Left renal pelvis (tissue), 4 donors: ENCODE data around the gene GPX6. TPM values are rescaled to one million over a fixed set of nuclear protein-coding genes. Genes with fewer than 3 reads are reported as not detected.
A peak's percentile ranks its signal among the peaks of the same experiment; 100 is the strongest.
"Not testable (repeated sequence)": the region's sequence is repeated elsewhere in the genome, so short reads cannot be mapped to it uniquely, and the experiment has no call there.

Experiments
- DNase-seq, 4 donors: peaks; one replicate each; pipeline ENCODE4 v3.0.0-alpha.2; 2013; ENCODE audit warnings: low read depth in 4 of 4, low spot score in 3 of 4
- polyA plus RNA-seq, 4 donors: library from polyadenylated mRNA; unstranded; fragments of 120-200 nt; gene quantifications; one replicate each; pipeline ENCODE4 v1.2.1, GENCODE V29; 2013; ENCODE audit not compliant: insufficient read length in 4 of 4

Gene GPX6
- not detected for polyA plus RNA-seq

GRCh38 chr6:28515676-28516075 lies at the start of gene GPX6:
Gene GPX6 (minus strand): TSS chr6:28515793. CDS start chr6:28515743, 50 bp downstream.
- no peak for DNase-seq

DNA sequence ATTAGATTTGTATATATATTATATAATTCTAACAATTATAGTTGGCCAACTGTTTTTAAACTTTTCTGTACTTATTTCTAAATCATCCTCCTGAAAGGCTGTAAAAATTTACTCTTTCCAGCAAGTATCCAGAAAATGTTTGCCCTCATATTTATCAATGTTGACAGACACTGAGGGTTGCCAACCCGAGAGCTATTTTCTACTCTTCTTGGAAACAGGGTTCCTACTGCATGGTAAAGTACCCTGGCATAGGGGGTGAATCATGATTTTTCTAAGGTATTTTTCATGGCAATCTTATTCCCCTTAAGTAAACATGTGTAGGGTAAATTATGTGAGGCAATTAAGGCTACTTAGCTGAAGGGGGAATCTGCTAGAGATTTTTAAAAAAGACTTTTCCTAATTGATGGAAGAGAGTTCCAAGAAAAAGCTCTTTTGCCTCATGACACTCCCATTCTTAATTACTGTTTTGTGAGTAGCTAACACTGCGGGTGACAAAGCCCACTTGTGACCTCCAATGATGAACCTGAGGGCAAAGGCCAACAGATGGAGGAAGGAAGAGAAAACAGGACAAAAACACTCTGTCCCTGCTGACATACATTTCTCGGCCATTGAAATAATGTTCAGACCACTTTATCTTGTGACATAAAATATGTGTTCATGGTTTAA lies 48.0 kb upstream of the GPX6 start:
- DNase-seq, result no peak

- no peak for DNase-seq
These were observed 43.0 kb upstream of the GPX6 start for GRCh38 chr6:28558629-28559028.

GRCh38 chr6:28555136-28555535 lies 39.5 kb upstream of the GPX6 start:
- DNase-seq, result no peak

GRCh38 chr6:28553986-28554881 lies 38.6 kb upstream of the GPX6 start:
- no peak for DNase-seq

- no peak for DNase-seq
These were observed 37.9 kb upstream of the GPX6 start for GRCh38 chr6:28553384-28553985.

- DNase-seq, result no peak
These were observed 36.5 kb upstream of the GPX6 start for GRCh38 chr6:28551891-28552666.

DNA sequence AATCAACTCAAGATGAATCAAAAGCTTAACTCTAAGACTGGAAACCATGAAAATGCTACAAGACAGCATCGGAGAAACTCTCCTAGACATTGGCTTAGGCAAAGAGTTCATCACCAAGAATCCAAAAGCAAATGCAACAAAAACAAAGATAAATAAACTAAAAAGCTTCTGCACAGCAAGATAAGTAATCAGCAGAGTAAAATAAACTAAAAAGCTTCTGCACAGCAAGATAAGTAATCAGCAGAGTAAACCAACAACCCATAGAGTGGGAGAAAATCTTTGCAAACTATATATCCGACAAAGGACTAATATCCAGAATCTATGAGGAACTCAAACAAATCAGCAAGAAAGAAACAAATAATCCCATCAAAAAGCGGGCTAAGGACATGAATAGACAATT lies 31.4 kb upstream of the GPX6 start:
- not testable (repeated sequence) for DNase-seq

DNA sequence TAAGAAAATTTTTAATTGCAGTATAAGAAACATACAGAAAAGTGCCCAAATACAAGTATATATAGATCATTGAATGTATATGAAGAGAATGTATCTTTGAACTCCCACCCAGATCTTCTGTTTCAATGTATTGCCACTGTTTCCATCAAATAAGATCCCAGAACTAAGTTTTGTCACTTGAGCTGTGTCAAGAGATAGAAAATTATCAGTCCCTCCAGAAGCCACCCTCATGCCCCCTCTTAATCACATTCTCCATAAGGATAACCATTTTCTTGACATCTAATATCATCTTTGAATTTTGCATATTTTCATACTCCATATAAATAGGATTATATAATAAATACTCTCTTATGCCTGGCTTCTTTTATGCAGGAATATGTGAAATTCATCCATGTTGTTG lies 30.4 kb upstream of the GPX6 start:
- DNase-seq, result no peak

DNA sequence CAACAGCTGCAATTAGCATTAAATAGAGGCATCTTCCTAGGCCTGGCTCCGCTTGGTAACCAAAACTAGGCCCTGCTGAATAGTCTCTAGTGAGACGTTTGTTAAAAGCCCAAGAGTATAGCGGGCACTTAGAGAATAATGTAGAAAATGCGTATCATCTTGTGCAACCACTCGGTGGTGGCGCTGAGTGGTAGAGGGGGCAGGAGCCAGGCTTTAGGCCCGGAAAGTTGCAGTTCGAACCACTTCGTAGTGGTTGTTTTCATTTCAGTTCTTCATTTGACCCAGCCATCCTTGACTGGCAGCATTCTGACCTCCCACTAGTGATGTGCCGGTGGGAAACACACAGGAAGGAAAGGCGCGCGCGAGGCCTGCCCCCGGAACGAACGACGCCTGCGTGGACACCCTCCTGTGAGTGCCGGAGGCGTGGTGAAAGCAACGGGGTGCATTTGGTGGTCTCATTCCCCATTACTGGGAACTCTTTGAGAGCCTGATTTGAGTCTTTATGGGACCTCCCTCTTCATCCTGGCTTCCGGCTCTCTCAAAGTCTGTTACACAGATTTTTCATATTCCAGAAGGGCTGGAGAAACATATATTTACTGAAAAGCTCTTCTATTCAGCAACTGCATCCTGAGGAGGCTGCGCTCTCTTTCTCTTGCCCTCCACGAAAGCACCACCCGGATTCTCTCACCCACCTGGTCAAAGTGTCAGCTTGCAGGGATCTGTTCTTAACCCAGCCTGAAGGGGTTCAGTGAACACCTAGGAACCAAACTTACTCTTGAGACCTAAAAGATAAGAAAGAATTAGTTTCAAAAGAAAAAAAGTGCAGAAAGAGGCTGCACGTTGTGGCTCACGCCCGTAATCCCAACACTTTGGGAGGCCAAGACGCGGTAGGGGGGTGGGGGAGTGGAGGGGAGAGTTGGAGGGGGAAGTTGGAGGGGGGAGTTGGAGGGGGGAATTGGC lies 28.3 kb upstream of the GPX6 start:
- peak in 1 of 4 donors; percentile 31 for DNase-seq

DNA sequence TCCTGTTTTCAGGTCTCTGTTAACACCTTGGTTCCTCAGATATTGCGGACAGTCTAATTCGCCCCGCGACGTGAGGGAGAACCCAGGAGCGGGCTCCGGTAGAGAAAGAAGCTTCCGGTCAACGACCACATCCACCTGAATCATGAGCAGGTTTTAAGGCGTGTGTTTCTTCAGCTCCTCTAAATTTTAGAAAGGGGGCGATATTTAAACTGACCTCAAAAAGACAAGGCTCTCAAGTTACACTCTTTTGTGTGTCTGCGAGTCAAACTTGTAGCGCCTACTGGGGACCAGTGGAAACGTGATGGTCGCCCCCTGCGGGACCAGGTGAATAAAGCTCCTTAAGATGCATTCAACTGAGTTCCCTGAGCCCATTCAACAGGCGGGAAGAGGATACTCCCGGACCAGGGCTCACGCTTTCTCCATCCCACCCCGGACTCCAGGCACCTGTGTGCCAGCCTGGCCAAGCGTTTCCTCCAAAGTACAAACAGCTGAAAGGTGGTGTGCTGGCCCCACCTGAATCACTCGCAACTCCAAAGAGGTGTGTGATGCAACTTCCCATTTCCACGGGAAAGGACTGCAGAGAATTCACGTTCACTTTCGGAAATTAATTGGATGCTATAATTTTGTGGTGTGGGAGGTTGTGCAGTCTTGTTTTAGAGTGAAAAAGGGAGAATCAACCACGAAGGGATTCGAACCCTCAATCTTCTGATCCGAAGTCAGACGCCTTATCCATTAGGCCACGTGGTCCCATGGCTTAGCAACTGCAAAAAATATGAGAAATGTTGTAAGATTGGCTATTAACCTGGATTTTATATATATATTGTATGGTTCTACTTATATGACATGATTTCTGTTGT lies 27.1 kb upstream of the GPX6 start:
- DNase-seq, result peak in 1 of 4 donors; percentile 50

- DNase-seq, result no peak
These were observed 26.4 kb upstream of the GPX6 start for GRCh38 chr6:28541996-28542395.

DNA sequence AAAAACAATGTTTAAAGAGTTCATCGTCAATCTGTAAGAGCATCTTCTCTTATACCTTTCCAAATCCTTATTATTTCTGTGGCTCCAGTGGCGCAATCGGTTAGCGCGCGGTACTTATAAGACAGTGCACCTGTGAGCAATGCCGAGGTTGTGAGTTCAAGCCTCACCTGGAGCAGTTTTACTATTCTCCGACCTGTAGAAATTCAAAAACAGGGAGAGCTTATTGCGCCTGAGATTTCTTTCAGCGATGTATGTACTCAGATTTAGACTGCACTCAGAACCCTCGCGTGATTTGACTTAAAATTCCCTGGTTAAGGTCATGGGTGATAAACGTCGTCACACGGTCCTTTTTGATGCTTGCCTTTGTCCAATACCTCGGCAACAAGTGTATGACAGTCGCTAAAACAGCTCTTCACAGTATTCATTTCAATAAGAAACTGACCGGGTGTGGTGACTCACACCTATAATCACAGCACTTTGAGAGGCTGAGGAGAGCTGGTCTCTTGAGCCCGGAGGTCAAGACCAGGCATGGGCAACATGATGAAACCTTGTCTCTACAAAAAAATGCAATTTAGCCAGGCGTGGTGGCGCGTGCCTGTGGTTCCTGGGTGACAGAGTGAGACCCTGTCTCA lies 22.0 kb upstream of the GPX6 start:
- DNase-seq, result no peak

- DNase-seq, result no peak
These were observed 21.5 kb upstream of the GPX6 start for GRCh38 chr6:28537065-28537464.

- no peak for DNase-seq
These were observed 19.3 kb upstream of the GPX6 start for GRCh38 chr6:28534875-28535274.

GRCh38 chr6:28534306-28534705 lies 18.7 kb upstream of the GPX6 start:
- no peak for DNase-seq

DNA sequence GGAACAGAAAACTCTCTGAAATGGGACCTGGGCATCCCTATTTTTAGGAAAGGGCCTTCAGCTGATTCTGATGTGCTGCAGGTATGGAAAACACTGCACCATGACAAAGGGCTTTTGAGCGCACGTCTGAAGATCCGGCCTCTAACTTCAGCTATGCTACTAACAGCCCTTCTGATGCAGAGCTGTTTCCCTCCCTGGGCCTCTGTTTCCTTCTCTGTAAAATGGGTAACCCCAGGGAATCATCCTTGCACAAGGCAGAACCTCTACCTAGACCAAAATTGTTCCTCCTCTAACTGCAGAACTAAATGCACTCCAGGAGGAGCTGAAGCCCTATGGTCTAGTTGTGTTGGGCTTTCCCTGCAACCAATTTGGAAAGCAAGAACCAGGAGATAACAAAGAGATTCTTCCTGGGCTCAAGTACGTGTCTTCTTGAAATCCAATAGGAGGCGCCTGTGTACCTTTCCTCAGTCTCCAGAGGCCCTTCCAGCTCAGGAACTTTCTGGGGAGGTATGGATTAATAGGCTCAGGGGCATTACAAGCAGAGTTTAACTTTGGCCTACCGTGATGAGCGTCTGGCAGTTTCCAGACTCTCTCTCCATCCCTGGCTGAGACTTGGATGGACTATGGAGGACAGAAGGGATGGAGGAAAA lies 16.0 kb upstream of the GPX6 start:
- no peak for DNase-seq

GRCh38 chr6:28530777-28531176 lies 15.2 kb upstream of the GPX6 start:
- DNase-seq, result no peak
